Body of pancreas (tissue), 4 donors: ENCODE results near the gene HELB. TPM values are rescaled to one million over a fixed set of nuclear protein-coding genes. Genes with fewer than 3 reads are reported as not detected.

Source experiments
- ATAC-seq: fragments of 150-250 bp; one replicate; pipeline ENCODE4 v1.9.1; 2016
- DNase-seq, 4 donors: peaks; one replicate each; pipeline ENCODE4 v3.0.0-alpha.2; 2019
- H3K27ac ChIP-seq, 4 donors: fragments of 200-600 bp; sonication (generic); 1 replicate in 3 of 4; 2 replicates in 1 of 4; pipeline versions ENCODE4 v1.5.1 to v1.6.1; 2016 to 2019; ENCODE audit warnings: mild to moderate bottlenecking in 1 of 4, mixed read lengths in 1 of 4, moderate library complexity in 1 of 4
- H3K27me3 ChIP-seq, 2 donors: fragments of 200-600 bp; sonication (generic); one replicate each; pipeline ENCODE4 v1.6.0; 2016; ENCODE audit warnings: mild to moderate bottlenecking in 1 of 2
- H3K36me3 ChIP-seq, 2 donors: fragments of 200-600 bp; sonication (generic); replicated peaks in 1 of 2; 2 replicates each; pipeline ENCODE4 v1.5.1; 2016; ENCODE audit warnings: low read depth in 2 of 2; ENCODE audit not compliant: insufficient read depth in 1 of 2
- H3K4me1 ChIP-seq: fragments of 200-600 bp; sonication (generic); one replicate; pipeline ENCODE4 v1.6.0; 2016
- H3K4me3 ChIP-seq, 2 donors: fragments of 200-600 bp; sonication (generic); 1 replicate in 1 of 2; 2 replicates in 1 of 2; pipeline ENCODE4 v1.5.1; 2016 to 2019
- H3K9me3 ChIP-seq, 3 donors: fragments of 200-600 bp; sonication (generic); 1 replicate in 2 of 3; 2 replicates in 1 of 3; pipeline ENCODE4 v1.5.1; 2016
- CTCF ChIP-seq, 7 experiments: fragments of 450-650 bp in 4 of 7; fragments of 200-600 bp in 3 of 7; sonication (generic) in 3 of 7; IDR thresholded peaks; one replicate each; pipeline ENCODE4 v1.5.1; 2016 to 2019; ENCODE audit warnings: antibody characterized with exemption in 7 of 7
- POLR2A ChIP-seq, 3 donors: fragments of 450-650 bp; IDR thresholded peaks; one replicate each; pipeline ENCODE4 v1.6.1; 2016; ENCODE audit warnings: antibody characterized with exemption in 3 of 3, mild to moderate bottlenecking in 2 of 3
- WGBS, 2 donors: methylation state at CpG; one replicate each; pipeline ENCODE4 v1.1.5; 2017; 5-methylcytosine and 5-hydroxymethylcytosine counted together
- intact Hi-C: fragments of 100-400 bp; cut with DNase I; formaldehyde crosslinking; loops from one replicate; pipeline ENCODE4 v1.15.1; 2023
- total RNA-seq, 2 donors: library from RNA; depleted of rRNA; stranded (reverse); fragments of >200 nt; gene quantifications; one replicate each; pipeline ENCODE4 v1.1.0, GENCODE V29; 2016

The HELB gene
- total RNA-seq, 2 donors from 2014 or later: 2.9 to 3.6 TPM

GRCh38 chr12:66345956-66346355, 43.7 kb downstream of the HELB start:
- no peak for ATAC-seq
- no peaks in the 10 kb centered on the region for H3K27me3 ChIP-seq
- H3K4me1 ChIP-seq: no peaks in the 10 kb centered on the region
- peaks cover 0 to 2% of the 10 kb centered on the region in 2 donors for H3K36me3 ChIP-seq
- intact Hi-C loops: no loop called here
- no peak overlapping the region for H3K27ac ChIP-seq
- 97 to 98% methylated on average over 2 of the region's 2 CpGs for WGBS, 2 donors
- no peak overlapping the region for H3K4me3 ChIP-seq
- no peaks in the 10 kb centered on the region for H3K9me3 ChIP-seq
- DNase-seq: no peak
- TF ChIP-seq CTCF (IDR thresholded peaks at IDR 0.05) (no peak), POLR2A (IDR thresholded peaks at IDR 0.05) (no peak)

- Histone ChIP-seq H3K27ac (no peak overlapping the region), H3K36me3 (no peaks in the 10 kb centered on the region), H3K27me3 (no peaks in the 10 kb centered on the region), H3K4me1 (no peaks in the 10 kb centered on the region), H3K4me3 (no peak overlapping the region), H3K9me3 (no peaks in the 10 kb centered on the region)
- intact Hi-C loops: no loop called here
- ATAC-seq (no peak), DNase-seq (no peak)
- TF ChIP-seq CTCF (IDR thresholded peaks at IDR 0.05): no peak
- TF ChIP-seq POLR2A (IDR thresholded peaks at IDR 0.05): no peak
- 95 to 100% methylated on average over 2 of the region's 2 CpGs for WGBS, 2 donors
Observed at GRCh38 chr12:66351301-66351700, 49.0 kb downstream of the HELB start.

- ATAC-seq: no peak
- WGBS, 2 donors: 82 to 96% methylated on average over 9 of the region's 9 CpGs
- Histone ChIP-seq H3K27me3 (no peaks in the 10 kb centered on the region), H3K36me3 (no peaks in the 10 kb centered on the region), H3K4me3 (no peak overlapping the region), H3K9me3 (no peaks in the 10 kb centered on the region), H3K27ac (no peak overlapping the region), H3K4me1 (no peaks in the 10 kb centered on the region)
- peak in 2 of 4 donors; percentile 14 to 34 for DNase-seq
- intact Hi-C loops: no loop called here
- TF ChIP-seq CTCF (IDR thresholded peaks at IDR 0.05): peak in 4 of 7 experiments; percentile 18 to 34 (median 29)
- TF ChIP-seq POLR2A (IDR thresholded peaks at IDR 0.05): no peak
Observed at GRCh38 chr12:66352197-66352596, 49.9 kb downstream of the HELB start.

GRCh38 chr12:66352899-66353298, 50.6 kb downstream of the HELB start:
- ATAC-seq: no peak
- H3K27me3 ChIP-seq: no peaks in the 10 kb centered on the region
- intact Hi-C loops: no loop called here

More at GRCh38 chr12:66352899-66353298, 50.6 kb downstream of the HELB start:
- 96 to 98% methylated on average over 8 of the region's 8 CpGs for WGBS, 2 donors
- TF ChIP-seq POLR2A (IDR thresholded peaks at IDR 0.05): no peak
- no peak for TF ChIP-seq CTCF (IDR thresholded peaks at IDR 0.05)
- Histone ChIP-seq H3K4me1 (no peaks in the 10 kb centered on the region), H3K27ac (no peak overlapping the region), H3K9me3 (no peaks in the 10 kb centered on the region), H3K4me3 (no peak overlapping the region), H3K36me3 (no peaks in the 10 kb centered on the region)
- DNase-seq: no peak
